Measurements from ENCODE around the gene RCBTB2.

The RCBTB2 gene

DNA sequence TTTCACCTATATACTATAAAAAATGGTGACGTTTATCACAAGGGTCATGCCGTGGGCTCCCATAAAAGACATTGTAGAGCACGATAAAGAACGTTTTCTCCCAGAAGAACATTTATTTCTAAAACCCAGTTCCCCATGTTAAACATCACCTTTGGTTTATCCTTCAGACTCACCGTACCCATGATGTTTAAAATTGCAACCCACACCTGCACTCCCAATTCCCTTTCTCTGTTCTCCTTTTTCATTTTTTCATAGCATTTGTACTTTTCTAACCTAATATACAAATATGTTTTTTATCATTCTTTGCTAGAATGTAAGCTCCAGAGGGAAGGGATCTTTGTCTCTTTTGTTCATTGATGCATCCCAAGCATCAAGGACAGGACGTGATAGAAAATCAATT is 2.0 kb downstream of the RCBTB2 start:
- DNase-seq (ENCODE audit: low read depth): no peak

DNA sequence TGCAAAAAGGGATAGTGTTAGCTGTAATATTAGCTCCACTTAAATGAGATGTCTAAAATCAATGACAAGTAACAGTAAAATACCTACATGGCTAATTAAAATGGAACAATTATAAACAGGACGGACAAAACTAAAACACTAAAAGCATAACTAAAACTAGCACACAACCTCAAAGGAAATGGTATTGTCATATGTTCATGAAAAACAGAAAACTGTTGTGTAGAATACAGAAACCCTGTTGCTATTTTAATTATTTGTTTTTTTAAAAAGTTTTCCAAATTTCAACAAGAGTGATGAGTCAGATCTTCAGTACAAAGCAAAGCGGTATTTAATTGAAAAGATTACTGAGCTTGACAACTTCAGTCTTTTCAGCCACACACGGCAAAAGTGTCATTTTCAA is 4.2 kb downstream of the RCBTB2 start:
- no peak for DNase-seq (ENCODE audit: low read depth)

DNA sequence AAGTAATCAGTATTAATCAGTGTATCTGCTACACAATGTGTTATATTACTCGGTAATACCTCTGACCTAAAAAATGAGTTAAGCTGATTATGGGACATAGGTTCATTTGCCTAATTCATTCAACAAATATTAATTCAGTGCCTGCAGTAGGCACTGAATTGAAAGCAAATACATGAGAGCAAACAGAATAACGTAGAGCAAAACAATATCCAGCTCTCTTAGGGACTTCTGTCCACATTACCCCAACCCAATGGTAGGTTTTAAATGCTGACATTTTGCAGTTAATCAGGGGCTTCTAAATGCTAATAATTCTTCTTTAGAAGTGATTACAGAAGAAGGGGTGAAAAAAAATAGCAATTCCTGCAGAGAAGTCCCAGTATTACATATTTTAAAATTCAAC is 4.9 kb downstream of the RCBTB2 start:
- DNase-seq (ENCODE audit: low read depth): no peak

DNA sequence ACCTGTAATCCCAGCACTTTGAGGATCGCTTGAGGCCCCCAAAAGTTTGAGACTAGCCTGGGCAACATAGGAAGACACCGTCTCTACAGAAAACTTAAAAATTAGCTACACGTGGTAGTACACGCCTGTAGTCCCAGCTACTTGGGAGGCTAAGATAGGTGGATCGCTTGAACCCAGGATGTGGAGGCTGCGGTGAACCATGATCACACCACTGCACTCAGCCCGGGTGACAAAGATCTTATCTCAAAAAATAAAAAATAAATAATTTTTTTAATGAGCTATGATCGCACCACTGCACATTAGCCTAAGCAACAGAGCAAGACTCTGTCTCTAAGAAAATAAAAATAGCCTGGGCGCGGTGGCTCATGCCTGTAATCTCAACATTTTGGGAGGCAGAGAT is 6.6 kb downstream of the RCBTB2 start:
- no peak for DNase-seq (ENCODE audit: low read depth)

DNA sequence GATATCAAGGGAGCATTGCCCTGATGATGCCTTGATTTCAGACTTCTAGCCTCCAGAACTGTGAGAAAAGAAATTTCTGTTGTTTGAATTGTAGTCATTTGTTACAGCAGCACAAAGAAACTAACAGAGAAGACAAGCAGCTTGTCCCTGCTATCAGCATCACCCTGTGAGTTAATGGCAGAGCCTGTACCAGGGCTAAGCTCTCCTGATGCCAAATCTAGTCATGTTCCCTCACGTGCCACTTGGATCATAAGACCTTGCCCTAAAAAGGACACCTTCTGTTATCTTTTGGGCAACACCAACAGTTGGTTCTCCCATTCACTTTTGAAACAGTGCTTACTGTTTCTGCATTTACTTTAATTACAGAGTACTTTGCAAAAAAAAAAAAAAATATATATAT is 14.8 kb downstream of the RCBTB2 start:
- no peak for DNase-seq (ENCODE audit: low read depth)

DNA sequence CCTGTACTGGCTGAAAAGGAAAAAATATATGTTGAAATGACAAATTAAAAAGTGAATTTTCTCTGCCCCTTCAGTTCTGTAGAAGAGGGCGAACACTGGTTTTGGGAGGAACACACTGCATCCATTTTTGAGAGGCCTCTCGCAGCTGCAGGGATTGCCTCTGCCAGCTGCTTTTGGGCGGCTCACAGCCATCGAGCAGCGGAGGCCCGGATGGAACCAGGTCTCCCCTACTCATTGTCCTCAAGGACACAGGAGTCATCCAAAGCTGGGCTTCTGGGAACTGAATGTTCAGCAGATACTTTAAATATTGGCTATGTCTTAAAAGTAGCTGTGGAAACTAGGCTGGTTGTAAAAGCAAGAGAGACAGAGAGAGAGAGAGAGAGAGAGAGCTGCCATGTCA is 17.1 kb downstream of the RCBTB2 start:
- no peak for DNase-seq (ENCODE audit: low read depth)

DNA sequence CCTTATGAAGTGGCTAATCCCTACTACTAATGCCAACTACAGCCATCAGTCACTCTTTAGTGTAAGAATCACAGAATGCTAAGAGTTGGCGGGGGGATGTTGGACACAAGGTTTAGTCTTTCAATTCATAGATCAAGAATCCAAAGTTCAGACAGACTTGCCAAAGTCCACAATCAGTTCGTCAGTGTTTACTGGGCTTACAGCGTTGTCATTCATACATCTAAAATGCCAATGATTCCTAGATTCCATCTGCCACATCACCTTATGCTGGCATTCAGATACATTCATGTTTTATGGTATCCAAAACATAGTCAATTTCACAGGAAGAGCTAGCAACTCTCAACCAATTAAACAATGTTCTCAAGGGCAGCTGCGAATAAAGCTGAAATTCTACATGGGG is 18.1 kb downstream of the RCBTB2 start:
- DNase-seq (ENCODE audit: low read depth): no peak

DNA sequence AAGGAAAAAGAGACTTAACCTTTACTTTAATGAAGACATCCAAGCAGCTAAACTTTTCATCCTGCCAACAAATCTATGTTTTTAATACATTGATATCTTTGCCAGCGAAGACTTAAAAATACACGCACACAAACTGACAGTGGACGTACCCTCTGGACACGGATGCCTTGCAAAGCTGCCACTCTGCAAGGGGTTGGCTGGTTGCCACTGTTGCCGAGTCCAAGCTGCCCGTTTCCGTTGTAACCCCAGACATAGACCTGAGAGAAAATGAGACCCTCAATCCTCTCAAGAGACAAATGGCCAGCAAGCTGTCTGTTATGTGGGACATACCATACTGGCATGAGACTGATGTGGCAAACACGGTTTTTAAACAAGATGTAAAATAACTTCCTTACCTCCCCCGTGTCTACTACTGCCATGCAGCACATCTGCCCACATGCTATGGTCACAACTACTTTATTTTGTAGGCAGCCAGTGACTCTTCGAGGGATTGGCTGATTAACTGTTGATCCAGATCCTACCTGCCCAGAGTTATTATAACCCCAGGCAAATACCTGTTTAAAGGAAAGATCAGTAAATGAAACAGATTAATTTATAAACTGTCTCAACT is 21.2 kb downstream of the RCBTB2 start:
- DNase-seq (ENCODE audit: low read depth): no peak

DNA sequence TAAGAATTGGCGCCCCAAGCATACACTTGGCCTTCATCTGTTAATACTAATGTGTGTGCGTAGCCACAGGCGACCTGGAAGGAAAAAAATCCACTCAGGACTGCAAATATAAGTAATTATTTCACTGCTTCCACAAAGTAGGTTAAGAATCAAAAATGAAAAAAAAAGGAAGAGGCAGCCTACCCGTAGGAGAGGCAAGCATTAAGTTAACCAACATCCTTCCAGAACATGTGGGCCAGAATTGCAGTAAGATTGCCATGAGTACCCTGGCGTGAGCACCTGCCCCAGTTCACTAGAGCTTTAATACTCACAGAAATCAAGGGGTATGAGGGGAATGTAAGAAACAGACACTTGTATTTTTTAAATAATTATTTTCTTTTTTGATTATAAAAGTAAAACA is 22.2 kb downstream of the RCBTB2 start:
- DNase-seq (ENCODE audit: low read depth): no peak

DNA sequence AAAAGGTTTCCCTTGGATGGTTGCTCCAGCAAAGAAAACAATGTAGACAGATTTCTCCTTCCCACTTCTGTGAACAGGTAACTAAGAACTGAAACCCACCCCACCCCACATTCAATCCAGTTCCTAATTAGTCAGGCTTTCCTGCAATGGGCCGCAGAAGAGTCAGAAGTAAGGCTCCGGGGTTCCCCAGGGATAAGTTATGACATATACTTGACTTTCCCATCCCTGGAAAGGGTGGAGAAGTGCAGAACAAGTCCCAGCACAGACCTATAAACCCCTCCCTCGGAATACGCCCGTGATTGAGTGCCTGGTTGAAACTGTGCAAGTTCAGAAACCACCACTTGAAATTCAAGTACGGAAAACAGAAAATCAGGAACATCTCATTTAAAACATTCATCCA is 24.9 kb downstream of the RCBTB2 start:
- no peak for DNase-seq (ENCODE audit: low read depth)

DNA sequence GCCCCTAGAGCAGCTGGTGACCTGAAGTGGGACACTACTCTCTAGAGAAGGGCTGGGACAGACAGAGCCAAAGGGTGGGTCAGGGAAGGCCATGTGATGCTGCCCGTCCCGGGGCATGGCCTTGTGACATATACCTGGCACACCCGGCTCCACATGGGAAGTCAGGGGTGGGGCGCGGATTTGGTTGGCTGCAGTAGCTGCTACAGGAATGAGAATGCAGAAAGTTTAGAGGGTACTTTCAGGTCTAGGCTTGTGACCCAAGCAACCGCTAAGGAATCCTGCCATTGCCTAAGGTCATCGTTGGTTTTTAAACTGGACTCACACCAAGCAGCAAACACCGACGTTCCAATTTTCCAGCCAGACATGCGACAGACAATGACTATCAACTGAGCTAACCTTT is 25.9 kb downstream of the RCBTB2 start:
- DNase-seq (ENCODE audit: low read depth): no peak

DNA sequence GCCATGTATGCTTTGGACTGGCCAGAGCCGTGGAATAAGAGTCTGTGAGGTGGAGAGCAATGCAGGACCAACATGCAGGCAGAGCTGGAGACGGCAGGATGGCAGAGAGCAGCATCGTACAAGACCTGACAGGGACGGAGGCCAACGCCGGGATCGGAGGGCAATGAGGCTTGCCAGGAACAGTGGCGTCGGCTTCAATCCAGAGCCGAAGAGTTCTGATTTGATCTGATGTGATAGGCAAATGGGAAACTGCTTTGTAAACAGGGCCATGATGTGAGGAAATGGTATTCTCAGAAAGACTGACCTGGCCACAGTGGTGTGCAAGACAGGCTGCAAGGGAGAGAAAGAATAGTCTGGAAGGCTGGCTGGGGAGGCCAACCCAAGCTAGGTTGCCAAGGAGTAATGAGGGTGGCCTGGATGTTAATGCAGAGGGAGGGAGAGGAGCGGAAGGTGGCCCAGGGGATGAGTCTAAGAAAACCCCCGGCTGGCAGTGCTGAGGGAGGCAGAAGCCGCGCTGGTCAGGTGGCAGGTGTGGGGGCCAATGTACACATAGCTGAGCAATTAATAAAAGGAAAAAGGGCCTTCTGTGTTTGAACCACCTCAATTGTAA is 26.7 kb downstream of the RCBTB2 start:
- DNase-seq (ENCODE audit: low read depth): no peak

DNA sequence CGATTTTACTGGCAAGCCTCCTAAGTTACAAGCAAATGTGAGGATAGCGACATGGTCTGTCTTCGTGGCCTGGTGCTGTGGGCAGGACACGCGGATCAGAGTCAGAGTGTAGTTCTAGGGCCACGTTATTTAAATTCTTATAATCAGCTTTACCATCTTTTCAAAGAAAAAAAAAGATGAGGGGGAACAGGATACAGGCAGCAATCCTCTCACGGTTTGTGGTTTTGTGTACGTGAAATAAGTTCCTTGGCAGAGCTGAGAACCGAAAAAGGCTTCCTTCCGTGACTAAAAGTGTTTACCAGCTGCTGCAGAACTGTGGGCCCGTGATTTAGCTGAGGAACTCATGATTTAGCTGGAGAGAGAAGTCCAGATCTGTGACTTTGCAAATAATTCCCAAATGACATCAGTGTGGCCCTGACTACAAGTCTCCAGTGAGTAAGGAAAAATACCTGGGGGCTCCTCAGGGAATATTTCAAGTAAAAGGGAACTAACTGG is 27.2 kb downstream of the RCBTB2 start:
- DNase-seq (ENCODE audit: low read depth): no peak

DNA sequence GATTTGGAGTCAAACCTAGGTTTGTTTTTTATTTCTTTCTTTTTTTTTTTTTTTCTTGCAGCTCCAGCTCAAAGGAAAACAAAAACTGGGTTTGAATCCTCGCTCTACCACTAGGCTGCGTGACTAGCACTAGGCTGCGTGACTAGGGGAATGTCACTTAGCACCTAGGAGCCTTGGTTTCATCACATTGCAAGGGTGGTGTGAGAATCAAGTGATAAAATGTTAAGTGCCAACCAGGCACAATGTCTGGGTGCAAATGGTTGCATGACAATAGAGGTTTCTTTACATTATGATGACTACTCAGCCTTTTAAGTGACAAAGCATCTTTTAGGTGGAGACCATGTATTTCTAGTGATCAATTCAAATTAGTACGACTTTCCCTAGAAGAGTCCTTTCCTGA is 27.9 kb downstream of the RCBTB2 start:
- DNase-seq (ENCODE audit: low read depth): no peak

DNA sequence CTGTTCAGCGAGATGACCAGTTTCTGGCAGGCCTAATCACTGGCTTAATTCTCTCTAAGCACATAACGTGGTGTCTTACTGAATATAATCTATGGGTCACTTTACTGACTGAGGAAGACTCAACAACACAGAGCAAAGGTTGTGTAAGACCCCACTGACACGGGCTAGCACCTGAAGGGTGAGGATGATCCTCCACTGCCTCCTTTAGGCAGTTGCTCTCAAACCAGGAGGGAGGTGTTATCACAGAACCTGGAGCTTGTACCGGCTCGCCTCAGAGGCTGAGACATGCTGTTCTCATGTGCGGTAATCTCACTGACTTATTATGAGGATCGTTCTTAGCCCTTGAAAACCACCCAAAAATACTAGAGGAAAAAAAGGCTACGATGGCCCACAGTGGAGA is 28.3 kb downstream of the RCBTB2 start:
- DNase-seq (ENCODE audit: low read depth): no peak

DNA sequence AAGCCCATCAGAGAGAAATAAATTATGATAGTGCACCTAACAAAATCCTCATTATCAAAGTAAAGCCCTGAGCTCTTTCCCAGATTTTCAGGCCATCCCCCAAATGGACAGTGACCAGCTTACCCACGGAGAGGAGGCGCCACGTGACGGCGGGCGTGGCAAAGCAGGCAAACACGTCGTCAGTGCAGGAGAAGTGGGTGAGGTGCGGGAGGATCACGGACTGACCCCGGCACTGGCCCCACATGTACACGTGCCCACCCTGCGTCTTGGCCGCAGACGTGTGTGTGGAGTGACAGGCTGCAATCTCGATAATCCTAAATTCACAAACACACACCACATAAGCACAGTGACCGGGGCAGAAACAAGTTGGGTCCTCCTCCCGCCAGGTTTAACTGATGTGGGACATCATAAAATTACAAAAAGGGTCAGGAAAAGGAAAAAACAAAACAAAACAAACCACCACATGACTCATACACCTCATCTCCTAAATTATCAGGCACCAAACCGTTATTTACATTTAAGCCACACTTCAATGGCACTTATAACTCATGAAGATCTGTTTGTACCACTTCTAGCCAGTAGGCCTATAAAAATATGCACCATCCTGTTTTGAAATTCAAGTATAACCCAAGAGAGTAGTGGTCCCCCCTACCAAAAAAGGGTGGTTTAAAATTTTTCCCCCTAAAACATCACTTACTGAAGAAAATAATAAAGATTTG is 30.1 kb downstream of the RCBTB2 start:
- DNase-seq (ENCODE audit: low read depth): no peak

DNA sequence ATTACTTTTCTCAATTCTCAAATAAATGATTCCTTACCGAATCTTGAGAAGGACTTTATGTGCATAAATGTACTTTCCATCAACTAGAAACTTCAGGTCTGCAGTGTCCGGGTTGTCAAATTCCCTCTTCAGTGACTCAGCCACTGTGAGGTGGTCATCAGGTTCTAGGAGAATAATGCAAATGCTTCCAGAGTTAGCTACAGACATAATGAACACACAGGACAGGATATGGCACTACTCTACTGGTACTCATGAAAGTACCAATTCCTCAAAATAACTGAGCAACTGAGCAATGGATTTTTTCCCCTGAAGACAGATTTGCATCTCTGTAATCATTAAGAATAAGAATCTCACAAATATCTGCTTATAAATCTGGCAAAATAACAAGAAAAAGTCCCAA is 31.2 kb downstream of the RCBTB2 start:
- DNase-seq (ENCODE audit: low read depth): no peak

DNA sequence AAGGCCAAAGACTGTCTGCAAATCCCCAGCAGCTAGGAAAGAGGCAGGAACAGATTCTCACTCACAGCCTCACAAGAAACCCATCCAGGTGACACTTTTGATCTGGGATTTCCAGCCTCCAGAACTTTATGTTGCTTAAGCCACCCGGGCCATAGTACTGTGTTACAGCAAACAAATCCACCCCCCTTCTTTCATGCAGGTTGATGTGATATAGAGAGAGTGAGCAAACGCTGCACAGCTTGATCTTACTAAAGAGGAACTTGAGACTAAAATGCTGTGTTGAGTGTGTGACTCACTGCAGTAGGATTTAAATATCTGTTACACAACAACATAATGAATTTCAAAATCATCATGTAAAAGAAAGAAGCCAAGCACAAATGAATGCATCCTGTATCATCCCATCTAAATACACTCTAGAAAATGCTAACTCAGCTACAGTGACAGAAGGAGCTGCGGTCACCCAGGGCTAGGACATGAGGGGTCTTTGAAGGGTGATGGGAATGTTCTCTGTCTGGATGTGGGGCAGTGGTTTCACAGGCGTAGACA is 32.2 kb downstream of the RCBTB2 start:
- DNase-seq (ENCODE audit: low read depth): no peak

DNA sequence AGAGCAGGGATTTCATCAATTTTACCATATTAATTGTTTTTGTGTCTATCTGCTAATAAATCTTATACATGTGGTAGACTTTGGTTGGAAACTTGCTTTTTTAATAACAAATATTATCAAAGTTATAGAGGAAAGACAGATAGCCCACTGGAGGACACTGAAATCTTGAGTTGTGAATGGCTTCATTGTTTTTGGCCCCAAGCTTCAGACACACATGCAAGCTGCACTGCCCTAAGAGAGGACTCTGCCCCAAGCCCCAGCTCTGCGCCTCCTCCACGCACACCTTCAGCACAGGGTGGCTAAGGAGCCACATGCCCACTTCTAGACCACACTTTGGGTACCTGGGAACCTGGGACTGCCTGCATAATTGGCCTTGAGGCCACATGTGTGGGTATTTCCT is 35.2 kb downstream of the RCBTB2 start:
- no peak for DNase-seq (ENCODE audit: low read depth)

DNA sequence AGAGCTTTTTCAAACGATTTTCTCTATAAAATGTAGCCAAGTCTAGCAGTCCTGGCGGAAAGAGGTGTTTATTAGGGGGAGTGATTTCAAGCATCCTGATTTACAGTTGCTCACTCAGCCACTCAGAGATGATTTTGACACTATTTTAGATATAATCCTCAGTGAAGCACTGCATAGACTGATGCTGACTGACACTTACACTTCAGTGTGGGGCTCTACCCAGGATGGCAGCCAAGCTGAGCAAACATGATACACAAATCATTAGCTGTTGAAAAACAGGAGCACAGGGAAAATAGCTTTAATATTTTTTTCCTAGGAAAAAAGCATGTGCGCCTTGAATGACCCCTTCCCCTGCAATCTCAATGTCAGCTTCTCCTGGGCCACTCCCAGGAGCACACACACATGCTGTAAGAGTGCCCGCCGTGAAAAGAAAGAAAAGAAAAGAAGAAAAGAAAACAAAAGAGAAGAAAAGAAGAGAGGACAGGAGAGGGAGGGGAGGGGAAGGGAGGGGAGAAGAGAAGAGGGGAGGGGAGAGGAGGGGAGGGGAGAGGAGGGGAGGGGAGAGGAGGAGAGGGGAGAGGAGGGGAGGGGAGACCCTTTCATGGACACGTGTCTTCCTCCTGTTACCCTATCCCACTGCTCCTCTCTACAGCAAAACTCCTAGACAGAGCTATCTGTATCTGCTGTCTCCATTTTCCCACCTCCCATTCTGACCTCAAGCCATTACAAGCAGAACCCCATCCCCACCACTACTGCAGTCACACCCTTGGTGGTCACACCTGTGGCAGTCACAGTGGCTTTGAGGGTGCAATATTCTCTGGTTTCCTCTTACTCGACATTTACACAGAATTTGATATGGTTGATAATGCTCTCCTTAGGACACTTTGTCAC is 36.4 kb downstream of the RCBTB2 start:
- no peak for DNase-seq (ENCODE audit: low read depth)

DNA sequence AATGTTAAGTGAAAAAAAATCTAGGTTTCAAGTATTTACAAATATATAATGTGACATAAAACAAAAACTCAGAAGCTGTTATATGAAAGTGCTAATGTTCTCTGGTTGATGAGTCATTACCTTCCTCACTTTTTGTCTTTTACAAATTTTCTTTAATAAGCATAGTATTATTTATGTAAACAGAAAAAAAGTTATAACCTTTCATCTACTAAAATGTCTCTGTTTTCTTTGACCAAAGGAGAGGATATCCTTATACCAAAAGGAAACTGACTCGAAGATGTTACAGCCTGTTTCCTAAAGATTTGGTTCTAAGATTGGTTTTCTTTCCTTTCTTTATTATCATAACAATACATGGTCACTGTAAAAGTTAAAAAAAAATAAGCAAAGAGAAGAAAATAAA is 38.0 kb downstream of the RCBTB2 start:
- DNase-seq (ENCODE audit: low read depth): no peak

DNA sequence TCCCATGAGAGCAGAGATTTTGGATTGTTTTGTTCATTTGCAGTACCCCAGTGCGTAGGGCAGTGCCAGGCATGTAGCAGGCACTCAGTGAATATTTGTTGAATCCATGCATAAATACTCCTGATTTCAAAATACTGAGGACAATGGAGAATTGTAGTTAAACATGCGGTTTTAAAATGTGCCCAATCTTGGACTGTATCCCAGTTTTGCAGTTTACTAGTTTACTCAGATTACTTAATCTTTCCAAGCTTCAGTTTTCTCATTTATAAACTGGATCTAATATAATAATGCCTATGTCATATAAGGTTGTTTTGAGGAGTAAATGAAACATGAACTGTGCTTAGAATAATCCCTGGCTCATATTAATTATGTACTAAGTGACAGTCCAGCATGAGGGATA is 39.0 kb downstream of the RCBTB2 start:
- DNase-seq (ENCODE audit: low read depth): no peak

Data from CMK (cell line).